NCI-H1105 (cell line): ENCODE results near the gene GRK4.
A peak's percentile ranks its signal among the peaks of the same experiment; 100 is the strongest.
"Not testable (repeated sequence)": the region's sequence is repeated elsewhere in the genome, so short reads cannot be mapped to it uniquely, and the experiment has no call there.

Experiments
- DNase-seq: peaks from one replicate; lab custom pipeline; 2025; lab: John Stamatoyannopoulos, UW

GRK4 gene

GRCh38 chr4:3041192-3042142, 78.1 kb downstream of the GRK4 start:
- DNase-seq: no peak

DNA sequence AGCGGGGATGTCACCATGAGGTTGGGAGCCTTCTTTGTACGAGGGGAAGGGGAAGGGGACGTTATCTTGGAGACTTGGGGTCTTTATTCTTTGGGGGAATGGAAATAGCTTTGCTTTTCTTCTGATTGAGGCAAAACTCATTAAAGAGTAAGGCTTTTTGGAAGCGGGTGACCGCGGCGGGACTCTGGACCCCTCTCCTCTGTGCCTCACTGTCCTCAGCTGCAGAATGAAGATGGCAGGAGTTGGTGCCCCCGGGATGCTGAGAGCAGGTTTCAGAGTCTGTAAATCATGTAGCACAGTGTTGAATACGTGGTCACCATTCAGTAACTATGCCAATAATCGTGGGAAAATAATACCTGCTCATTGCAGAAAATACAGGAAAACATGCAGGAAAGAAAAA, 78.9 kb downstream of the GRK4 start:
- DNase-seq: no peak

GRCh38 chr4:3043282-3044020, 80.1 kb downstream of the GRK4 start:
- no peak for DNase-seq

GRCh38 chr4:3044870-3045819, 81.8 kb downstream of the GRK4 start:
- no peak for DNase-seq

DNA sequence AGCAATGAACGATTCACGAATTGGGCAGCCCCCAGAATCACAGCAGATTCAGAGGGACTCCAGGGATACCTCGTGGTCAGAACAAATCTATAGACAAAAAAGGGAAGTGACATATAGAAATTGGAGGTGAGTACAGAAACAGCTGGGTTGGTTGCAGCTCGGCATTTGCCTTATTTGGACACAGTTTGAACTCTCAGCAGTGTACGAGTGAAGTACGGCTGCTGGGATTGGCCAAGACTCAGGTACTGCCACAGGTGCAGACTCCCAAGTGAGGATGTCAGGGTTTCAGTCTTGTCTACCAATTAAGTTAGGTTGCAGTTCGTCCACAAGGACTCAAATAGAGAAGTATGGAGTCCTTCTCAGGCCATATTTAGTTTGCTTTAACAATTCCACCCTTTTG, 82.8 kb downstream of the GRK4 start:
- no peak for DNase-seq

DNA sequence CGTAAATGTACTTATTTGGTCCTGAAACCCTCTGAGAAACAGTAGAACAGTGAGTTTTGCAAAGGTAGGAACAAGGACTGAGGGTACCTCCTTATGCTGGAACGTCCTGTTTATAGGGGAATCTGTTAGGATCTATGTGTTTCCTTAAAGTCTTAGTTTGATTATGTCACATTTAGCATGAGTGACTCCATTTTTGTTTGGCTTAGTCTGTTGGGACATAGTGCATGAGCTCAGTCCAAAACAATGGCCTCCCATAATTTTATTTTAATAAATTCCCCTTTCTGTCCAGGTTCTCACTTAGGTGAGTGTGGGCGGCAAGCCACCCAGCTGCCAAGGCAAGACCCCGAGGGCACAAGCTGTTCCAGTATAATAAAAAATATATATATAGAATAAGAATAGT, 83.3 kb downstream of the GRK4 start:
- DNase-seq: no peak

GRCh38 chr4:3047464-3048286, 84.3 kb downstream of the GRK4 start:
- peak; percentile 36 for DNase-seq

GRCh38 chr4:3051141-3051897, 87.9 kb downstream of the GRK4 start:
- not testable (repeated sequence) for DNase-seq

- no peak for DNase-seq
Measured at GRCh38 chr4:3054169-3054759, 90.9 kb downstream of the GRK4 start.

DNA sequence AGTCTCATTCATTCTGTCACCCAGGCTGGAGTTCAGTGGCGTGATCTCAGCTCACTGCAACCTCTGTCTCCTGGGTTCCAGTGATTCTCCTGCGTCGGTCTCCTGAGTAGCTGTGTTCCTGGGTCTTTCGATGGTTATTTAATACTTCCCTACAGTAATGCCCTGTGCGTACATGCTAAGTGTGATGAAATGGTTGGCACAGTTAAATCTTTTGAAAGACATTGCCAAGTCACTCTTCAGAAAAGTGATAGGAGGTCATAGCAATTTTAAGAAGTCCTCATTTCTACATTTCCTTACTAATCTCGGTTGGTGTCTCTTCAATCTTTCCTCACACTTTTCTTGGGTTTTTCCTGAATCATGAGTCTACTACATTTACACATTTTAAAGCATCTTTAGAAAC, 96.6 kb downstream of the GRK4 start:
- no peak for DNase-seq

DNA sequence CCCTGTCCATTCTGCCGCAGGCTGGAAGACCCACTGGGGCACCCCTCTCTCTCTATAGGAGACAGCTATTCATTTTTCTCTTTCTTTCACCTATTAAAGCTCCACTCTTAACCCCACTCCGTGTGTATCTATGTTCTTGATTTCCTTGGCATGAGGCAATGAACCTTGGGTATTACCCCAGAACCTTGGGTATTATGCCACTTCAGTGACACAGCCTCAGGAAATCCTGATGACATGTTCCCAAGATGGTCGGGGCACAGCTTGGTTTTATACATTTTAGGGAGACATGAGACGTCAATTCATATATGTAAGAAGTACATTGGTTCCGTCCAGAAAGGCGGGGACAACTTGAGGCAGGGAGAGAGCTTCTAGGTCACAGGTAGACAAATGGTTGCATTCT, 97.6 kb downstream of the GRK4 start:
- no peak for DNase-seq

- no peak for DNase-seq
Measured at GRCh38 chr4:3062471-3062870, 99.1 kb downstream of the GRK4 start.

GRCh38 chr4:3065551-3065950, 102.2 kb downstream of the GRK4 start:
- DNase-seq: no peak

DNA sequence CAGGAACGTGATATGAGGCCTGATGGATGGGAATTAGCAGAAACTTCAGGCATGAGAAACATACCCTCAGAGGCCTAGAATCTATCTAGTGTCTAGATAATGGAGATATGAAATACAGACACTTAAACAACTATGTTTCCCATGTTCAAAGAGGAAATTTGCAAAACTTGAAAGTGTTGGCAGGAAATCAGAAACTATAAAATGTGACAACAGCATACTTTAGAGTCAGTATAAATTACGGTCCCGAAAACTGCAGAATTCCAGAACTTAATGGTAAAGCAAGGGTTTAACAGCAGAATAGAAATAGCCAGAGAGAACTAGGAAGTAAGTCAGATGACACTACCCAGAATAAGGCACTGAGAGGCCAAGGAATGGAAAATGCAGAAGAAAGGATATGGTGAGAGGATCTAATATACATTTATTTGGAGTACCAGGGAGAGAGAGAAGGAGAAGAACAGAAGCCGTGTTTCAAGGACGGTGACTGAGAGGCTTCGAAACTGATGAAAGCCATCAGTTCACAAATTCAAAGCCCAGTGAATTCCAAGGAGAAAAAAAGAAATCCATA, 103.5 kb downstream of the GRK4 start:
- no peak for DNase-seq

DNA sequence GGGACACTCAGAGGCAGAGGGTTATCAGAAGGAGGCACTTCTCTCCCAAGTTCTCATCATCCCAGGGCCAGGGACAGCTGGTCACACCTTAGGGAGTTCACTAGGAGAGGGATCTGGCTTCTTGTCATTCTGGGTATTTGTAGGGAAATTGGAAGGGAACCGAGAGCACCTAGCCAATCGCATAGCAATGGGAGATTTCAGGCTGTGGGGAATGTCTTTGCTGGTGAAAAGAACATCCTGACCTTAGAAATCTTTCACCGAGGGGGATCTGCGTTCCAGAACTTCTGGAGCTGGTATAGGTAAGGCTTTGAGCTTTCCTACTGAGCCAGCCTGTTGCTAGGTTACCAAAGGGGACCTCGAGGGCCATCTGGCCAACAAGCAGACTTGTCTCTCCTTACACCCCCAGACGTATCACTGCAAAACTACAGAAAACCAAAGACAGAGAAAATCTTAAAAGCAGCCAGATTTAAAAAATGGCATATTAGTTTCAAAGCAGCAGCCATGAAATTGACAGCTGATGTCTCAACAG, 104.2 kb downstream of the GRK4 start:
- no peak for DNase-seq

GRCh38 chr4:3069661-3070199, 106.4 kb downstream of the GRK4 start:
- no peak for DNase-seq

DNA sequence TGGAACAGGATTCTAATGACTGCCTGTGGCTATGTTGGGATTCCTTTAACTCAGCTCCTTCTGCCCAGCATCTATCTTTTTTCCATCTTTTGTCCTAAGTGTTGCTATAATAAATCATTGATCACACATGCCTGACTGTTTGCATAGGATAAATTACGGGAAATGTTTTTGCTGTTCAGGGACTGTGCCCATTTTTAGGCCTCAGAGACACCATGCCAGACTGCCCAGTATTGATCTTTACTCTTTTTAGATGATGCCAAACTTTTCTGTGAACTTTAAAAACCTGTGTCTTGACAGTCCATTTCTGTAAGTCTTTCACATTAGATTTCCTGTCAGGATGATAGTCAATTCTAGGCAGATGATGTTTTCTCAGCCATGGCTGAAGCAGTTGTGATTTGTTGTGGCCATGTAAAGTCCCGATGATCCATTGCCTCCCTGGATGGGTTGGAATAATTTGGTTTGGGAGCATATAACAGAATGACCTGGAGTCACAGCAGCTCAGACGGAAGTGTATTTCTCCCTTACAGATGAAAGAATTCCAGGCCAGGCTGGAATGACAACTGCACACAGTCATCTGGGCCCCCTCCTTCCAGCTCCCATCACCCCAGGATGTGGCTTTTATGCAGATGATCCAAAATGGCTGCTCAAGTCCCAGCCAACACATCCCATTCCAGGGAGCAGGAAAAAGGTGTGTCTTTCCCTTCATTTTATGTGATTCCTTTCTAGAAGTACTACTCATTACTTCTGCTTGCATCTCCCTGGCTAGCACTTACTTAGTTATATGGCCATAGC, 107.5 kb downstream of the GRK4 start:
- DNase-seq: no peak

GRCh38 chr4:3071811-3072210, 108.4 kb downstream of the GRK4 start:
- DNase-seq: no peak
